HEK293 (cell line): ENCODE results near the gene GAL3ST2.
"Not testable (repeated sequence)": the region's sequence is repeated elsewhere in the genome, so short reads cannot be mapped to it uniquely, and the experiment has no call there.

ENCODE experiments used
- CTCF ChIA-PET: fragments of 350-600 bp; formaldehyde crosslinking; extraction: SDS; loops from one replicate; lab custom pipeline; 2021; ENCODE audit warnings: antibody characterized with exemption; lab: Yijun Ruan, JAX
- POLR2A ChIA-PET: fragments of 300-600 bp; formaldehyde crosslinking; extraction: SDS; loops from one replicate; lab custom pipeline; 2020; ENCODE audit warnings: antibody characterized with exemption, inconsistent platforms; lab: Yijun Ruan, JAX
- H3K27ac ChIP-seq: fragments of 200-500 bp; sonication (Bioruptor generic); 2 replicates; pipeline ENCODE4 v1.5.1; 2014; ENCODE audit warnings: low read depth, low read length, control low read depth, inconsistent platforms; ENCODE audit errors: extremely low read depth
- H3K36me3 ChIP-seq, 2 experiments: fragments of 200-500 bp in 1 of 2; sonication (Bioruptor generic) in 1 of 2; 1 replicate in 1 of 2; 2 replicates in 1 of 2; pipeline ENCODE4 v1.5.1; 2014 to 2017; ENCODE audit warnings: inconsistent platforms in 2 of 2, low read length in 2 of 2; ENCODE audit not compliant: control insufficient read depth in 2 of 2, insufficient read depth in 1 of 2
- H3K4me1 ChIP-seq: fragments of 200-500 bp; sonication (Bioruptor generic); 2 replicates; pipeline ENCODE4 v1.5.1; 2014; ENCODE audit warnings: mild to moderate bottlenecking, low read length, inconsistent platforms; ENCODE audit not compliant: control insufficient read depth, insufficient read depth
- H3K4me3 ChIP-seq: 2 replicates; pipeline ENCODE4 v1.5.1; 2011; ENCODE audit warnings: low read depth, mild to moderate bottlenecking, control low read depth, low read length, moderate library complexity
- H3K9me3 ChIP-seq: fragments of 200-500 bp; sonication (Bioruptor generic); 2 replicates; pipeline ENCODE4 v1.5.1; 2014; ENCODE audit warnings: low read depth, low read length, inconsistent platforms; ENCODE audit not compliant: control insufficient read depth, insufficient read depth
- KLF1 ChIP-seq: fragments of 450-650 bp; formaldehyde crosslinking; IDR thresholded peaks from 2 replicates; pipeline ENCODE4 v1.5.1; 2016; ENCODE audit warnings: missing biosample characterization, missing genetic modification characterization
- SETDB1 ChIP-seq: IDR thresholded peaks from one replicate; pipeline ENCODE4 v1.6.1; 2017; ENCODE audit warnings: mild to moderate bottlenecking, low read length, moderate library complexity, mixed read lengths; ENCODE audit not compliant: insufficient read length
- TRIM28 ChIP-seq: IDR thresholded peaks from 2 replicates; pipeline ENCODE4 v1.6.1; 2011; ENCODE audit warnings: low read length, control low read depth, borderline replicate concordance
- YY1 ChIP-seq: fragments of 450-650 bp; formaldehyde crosslinking; IDR thresholded peaks from 2 replicates; pipeline ENCODE4 v1.5.1; 2018; ENCODE audit warnings: missing biosample characterization, missing genetic modification characterization
- ZBTB17 ChIP-seq: fragments of 450-650 bp; formaldehyde crosslinking; IDR thresholded peaks from 2 replicates; pipeline ENCODE4 v1.5.1; 2016; ENCODE audit warnings: missing biosample characterization, missing genetic modification characterization
- ZFHX2 ChIP-seq: fragments of 450-650 bp; formaldehyde crosslinking; conservative IDR thresholded peaks from 2 replicates; pipeline ENCODE4 v1.5.1; 2016; ENCODE audit warnings: missing biosample characterization, missing genetic modification characterization
- ZFP41 ChIP-seq: fragments of 450-650 bp; formaldehyde crosslinking; IDR thresholded peaks from 2 replicates; pipeline ENCODE4 v1.5.1; 2016; ENCODE audit warnings: missing biosample characterization, missing genetic modification characterization, borderline replicate concordance
- ZNF155 ChIP-seq: fragments of 450-650 bp; formaldehyde crosslinking; IDR thresholded peaks from 2 replicates; pipeline ENCODE4 v1.5.1; 2016; ENCODE audit warnings: missing biosample characterization, missing genetic modification characterization
- ZNF2 ChIP-seq: fragments of 450-650 bp; formaldehyde crosslinking; IDR thresholded peaks from 2 replicates; pipeline ENCODE4 v1.5.1; 2016; ENCODE audit warnings: missing biosample characterization, missing genetic modification characterization
- ZNF311 ChIP-seq: fragments of 450-650 bp; formaldehyde crosslinking; IDR thresholded peaks from 2 replicates; pipeline ENCODE4 v1.5.1; 2017; ENCODE audit warnings: missing biosample characterization, missing genetic modification characterization, borderline replicate concordance
- ZNF423 ChIP-seq: fragments of 450-650 bp; formaldehyde crosslinking; IDR thresholded peaks from 2 replicates; pipeline ENCODE4 v1.5.1; 2016; ENCODE audit warnings: missing biosample characterization, missing genetic modification characterization
- ZNF585B ChIP-seq: fragments of 450-650 bp; formaldehyde crosslinking; IDR thresholded peaks from 2 replicates; pipeline ENCODE4 v1.5.1; 2016; ENCODE audit warnings: missing biosample characterization, missing genetic modification characterization
- ZNF660 ChIP-seq: fragments of 450-650 bp; IDR thresholded peaks from 2 replicates; pipeline ENCODE4 v1.5.1; 2018; ENCODE audit warnings: missing biosample characterization, mild to moderate bottlenecking, missing genetic modification characterization
- ZNF785 ChIP-seq: fragments of 450-650 bp; formaldehyde crosslinking; IDR thresholded peaks from 2 replicates; pipeline ENCODE4 v1.5.1; 2016; ENCODE audit warnings: missing biosample characterization, missing genetic modification characterization
- ZSCAN23 ChIP-seq: fragments of 450-650 bp; formaldehyde crosslinking; IDR thresholded peaks from 2 replicates; pipeline ENCODE4 v1.5.1; 2016; ENCODE audit warnings: missing biosample characterization, missing genetic modification characterization
- TF ChIP-seq, protein P1 (sequence below): fragments of 450-650 bp; formaldehyde crosslinking; IDR thresholded peaks from 2 replicates; pipeline ENCODE4 v1.5.1; 2017; ENCODE audit warnings: missing biosample characterization, missing genetic modification characterization
- TF ChIP-seq, protein P2 (sequence below): fragments of 450-650 bp; formaldehyde crosslinking; IDR thresholded peaks from 2 replicates; pipeline ENCODE4 v1.5.1; 2016; ENCODE audit warnings: missing biosample characterization, missing genetic modification characterization
- TF ChIP-seq, protein P3 (sequence below): fragments of 450-650 bp; formaldehyde crosslinking; conservative IDR thresholded peaks from 2 replicates; pipeline ENCODE4 v1.5.1; 2016; ENCODE audit warnings: low read depth, missing biosample characterization, missing genetic modification characterization

The GAL3ST2 gene

DNA sequence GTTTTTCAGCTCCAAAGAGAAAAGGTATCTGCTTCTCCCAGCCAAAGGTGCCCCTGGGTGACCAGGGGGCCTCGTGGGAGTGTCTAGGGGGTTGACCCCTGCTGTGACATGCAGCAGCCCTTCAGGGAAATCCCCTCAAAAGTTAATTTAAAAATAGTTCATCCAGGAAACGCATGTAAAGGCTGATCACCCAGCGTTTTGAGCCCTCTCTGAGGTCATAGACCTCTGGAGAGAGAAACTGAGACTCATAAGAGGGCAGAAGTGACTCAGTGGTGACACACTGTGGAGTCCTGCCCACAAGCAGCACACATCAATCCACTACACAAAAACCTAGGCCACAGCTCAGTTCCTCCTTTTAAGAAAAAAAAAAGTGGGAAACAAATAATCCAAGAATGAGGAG, 11.9 kb downstream of the GAL3ST2 start:
- Histone ChIP-seq H3K27ac (no peak overlapping the region), H3K9me3 (no peaks in the 10 kb centered on the region), H3K36me3 (no peaks in the 10 kb centered on the region), H3K4me1 (no peaks in the 10 kb centered on the region), H3K4me3 (no peak overlapping the region)
- ChIA-PET POLR2A (interaction anchor here (1.2 kb wide), 1 partner anchor 24 kb away, joined by 3 read pairs; no protein-coding TSS in a partner anchor), CTCF (no interaction called here)
- TF ChIP-seq ZNF660 (tag by site-specific recombination) = no peak
- no peak for TF ChIP-seq ZNF2 (tag by site-specific recombination)
- no peak for TF ChIP-seq SETDB1
- no peak for TF ChIP-seq ZNF785
- no peak for TF ChIP-seq ZFHX2 (tag by site-specific recombination)
- TF ChIP-seq ZNF311 (tag by site-specific recombination) = no peak
- TF ChIP-seq, protein P1, sequence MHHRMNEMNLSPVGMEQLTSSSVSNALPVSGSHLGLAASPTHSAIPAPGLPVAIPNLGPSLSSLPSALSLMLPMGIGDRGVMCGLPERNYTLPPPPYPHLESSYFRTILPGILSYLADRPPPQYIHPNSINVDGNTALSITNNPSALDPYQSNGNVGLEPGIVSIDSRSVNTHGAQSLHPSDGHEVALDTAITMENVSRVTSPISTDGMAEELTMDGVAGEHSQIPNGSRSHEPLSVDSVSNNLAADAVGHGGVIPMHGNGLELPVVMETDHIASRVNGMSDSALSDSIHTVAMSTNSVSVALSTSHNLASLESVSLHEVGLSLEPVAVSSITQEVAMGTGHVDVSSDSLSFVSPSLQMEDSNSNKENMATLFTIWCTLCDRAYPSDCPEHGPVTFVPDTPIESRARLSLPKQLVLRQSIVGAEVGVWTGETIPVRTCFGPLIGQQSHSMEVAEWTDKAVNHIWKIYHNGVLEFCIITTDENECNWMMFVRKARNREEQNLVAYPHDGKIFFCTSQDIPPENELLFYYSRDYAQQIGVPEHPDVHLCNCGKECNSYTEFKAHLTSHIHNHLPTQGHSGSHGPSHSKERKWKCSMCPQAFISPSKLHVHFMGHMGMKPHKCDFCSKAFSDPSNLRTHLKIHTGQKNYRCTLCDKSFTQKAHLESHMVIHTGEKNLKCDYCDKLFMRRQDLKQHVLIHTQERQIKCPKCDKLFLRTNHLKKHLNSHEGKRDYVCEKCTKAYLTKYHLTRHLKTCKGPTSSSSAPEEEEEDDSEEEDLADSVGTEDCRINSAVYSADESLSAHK (tag by site-specific recombination) = no peak
- TF ChIP-seq ZFP41 = no peak
- TF ChIP-seq ZNF155 (tag by site-specific recombination) = no peak
- no peak for TF ChIP-seq ZBTB17 (tag by site-specific recombination)
- TF ChIP-seq ZNF585B (tag by site-specific recombination) = no peak
- TF ChIP-seq ZNF423 = no peak
- TF ChIP-seq, protein P2, sequence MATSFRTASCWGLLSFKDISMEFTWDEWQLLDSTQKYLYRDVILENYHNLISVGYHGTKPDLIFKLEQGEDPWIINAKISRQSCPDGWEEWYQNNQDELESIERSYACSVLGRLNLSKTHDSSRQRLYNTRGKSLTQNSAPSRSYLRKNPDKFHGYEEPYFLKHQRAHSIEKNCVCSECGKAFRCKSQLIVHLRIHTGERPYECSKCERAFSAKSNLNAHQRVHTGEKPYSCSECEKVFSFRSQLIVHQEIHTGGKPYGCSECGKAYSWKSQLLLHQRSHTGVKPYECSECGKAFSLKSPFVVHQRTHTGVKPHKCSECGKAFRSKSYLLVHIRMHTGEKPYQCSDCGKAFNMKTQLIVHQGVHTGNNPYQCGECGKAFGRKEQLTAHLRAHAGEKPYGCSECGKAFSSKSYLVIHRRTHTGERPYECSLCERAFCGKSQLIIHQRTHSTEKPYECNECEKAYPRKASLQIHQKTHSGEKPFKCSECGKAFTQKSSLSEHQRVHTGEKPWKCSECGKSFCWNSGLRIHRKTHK (tag by site-specific recombination) = no peak
- TF ChIP-seq ZSCAN23 (tag by site-specific recombination) = no peak
- TF ChIP-seq, protein P3, sequence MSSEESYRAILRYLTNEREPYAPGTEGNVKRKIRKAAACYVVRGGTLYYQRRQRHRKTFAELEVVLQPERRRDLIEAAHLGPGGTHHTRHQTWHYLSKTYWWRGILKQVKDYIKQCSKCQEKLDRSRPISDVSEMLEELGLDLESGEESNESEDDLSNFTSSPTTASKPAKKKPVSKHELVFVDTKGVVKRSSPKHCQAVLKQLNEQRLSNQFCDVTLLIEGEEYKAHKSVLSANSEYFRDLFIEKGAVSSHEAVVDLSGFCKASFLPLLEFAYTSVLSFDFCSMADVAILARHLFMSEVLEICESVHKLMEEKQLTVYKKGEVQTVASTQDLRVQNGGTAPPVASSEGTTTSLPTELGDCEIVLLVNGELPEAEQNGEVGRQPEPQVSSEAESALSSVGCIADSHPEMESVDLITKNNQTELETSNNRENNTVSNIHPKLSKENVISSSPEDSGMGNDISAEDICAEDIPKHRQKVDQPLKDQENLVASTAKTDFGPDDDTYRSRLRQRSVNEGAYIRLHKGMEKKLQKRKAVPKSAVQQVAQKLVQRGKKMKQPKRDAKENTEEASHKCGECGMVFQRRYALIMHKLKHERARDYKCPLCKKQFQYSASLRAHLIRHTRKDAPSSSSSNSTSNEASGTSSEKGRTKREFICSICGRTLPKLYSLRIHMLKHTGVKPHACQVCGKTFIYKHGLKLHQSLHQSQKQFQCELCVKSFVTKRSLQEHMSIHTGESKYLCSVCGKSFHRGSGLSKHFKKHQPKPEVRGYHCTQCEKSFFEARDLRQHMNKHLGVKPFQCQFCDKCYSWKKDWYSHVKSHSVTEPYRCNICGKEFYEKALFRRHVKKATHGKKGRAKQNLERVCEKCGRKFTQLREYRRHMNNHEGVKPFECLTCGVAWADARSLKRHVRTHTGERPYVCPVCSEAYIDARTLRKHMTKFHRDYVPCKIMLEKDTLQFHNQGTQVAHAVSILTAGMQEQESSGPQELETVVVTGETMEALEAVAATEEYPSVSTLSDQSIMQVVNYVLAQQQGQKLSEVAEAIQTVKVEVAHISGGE = no peak
- TF ChIP-seq KLF1 (tag by site-specific recombination) = no peak
- TF ChIP-seq YY1 (tag by site-specific recombination) = no peak
- TF ChIP-seq TRIM28 = no peak

DNA sequence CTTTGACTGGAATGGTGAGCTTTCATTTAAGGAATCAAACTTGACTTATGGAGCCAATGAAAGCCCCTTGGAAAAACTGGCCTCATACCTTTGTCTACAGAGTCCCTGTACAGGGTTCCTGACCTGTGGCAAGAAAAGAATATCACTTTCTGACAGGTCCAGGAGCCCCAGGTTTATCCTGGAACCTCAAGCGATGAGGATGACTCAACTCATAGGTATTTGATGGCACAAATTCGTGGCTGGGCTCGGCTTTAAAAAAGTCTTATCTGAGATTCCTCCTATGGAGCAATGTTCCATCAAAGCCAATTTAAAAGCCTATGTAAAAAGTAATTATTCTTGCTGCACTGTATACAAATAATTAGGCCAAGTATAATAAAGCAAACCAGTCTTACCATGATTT, 14.8 kb downstream of the GAL3ST2 start:
- H3K36me3 ChIP-seq, POLR2A ChIA-PET, H3K4me3 ChIP-seq, CTCF ChIA-PET, H3K27ac ChIP-seq, H3K4me1 ChIP-seq, H3K9me3 ChIP-seq: not testable (repeated sequence)
